NT2/D1 (cell line): ENCODE measurements around the gene NPM3.

Source experiments
- DNase-seq: peaks from one replicate; pipeline ENCODE4 v3.0.0-alpha.2; 2011; ENCODE audit warnings: low read depth, low spot score
- H3K27me3 ChIP-seq: 2 replicates; pipeline ENCODE4 v1.6.0; 2011; ENCODE audit warnings: mild to moderate bottlenecking; ENCODE audit not compliant: insufficient read length, insufficient read depth
- H3K36me3 ChIP-seq: 2 replicates; pipeline ENCODE4 v1.6.1; 2011; ENCODE audit warnings: mild to moderate bottlenecking, low read length, mixed read lengths; ENCODE audit not compliant: insufficient read depth, insufficient read length
- H3K4me1 ChIP-seq: 2 replicates; pipeline ENCODE4 v1.5.1; 2011; ENCODE audit not compliant: insufficient read depth, insufficient read length
- H3K4me3 ChIP-seq: 2 replicates; pipeline ENCODE4 v1.5.1; 2011; ENCODE audit warnings: low read depth; ENCODE audit not compliant: insufficient read length
- H3K9ac ChIP-seq: 2 replicates; pipeline ENCODE4 v1.6.0; 2011; ENCODE audit warnings: low read depth; ENCODE audit not compliant: insufficient read length
- H3K9me3 ChIP-seq: 2 replicates; pipeline ENCODE4 v1.5.1; 2011; ENCODE audit warnings: mild to moderate bottlenecking, low read length; ENCODE audit not compliant: insufficient read depth
- SUZ12 ChIP-seq: IDR thresholded peaks from 2 replicates; pipeline ENCODE4 v1.6.1; 2011; ENCODE audit not compliant: insufficient read length, insufficient read depth; ENCODE audit errors: extremely low read depth
- YY1 ChIP-seq: IDR thresholded peaks from 2 replicates; pipeline ENCODE4 v1.6.1; 2011; ENCODE audit not compliant: insufficient read length, insufficient read depth
- ZNF274 ChIP-seq: IDR thresholded peaks from 2 replicates; pipeline ENCODE4 v1.6.1; 2011; ENCODE audit warnings: mild to moderate bottlenecking, low read depth, low read length

Gene NPM3

DNA sequence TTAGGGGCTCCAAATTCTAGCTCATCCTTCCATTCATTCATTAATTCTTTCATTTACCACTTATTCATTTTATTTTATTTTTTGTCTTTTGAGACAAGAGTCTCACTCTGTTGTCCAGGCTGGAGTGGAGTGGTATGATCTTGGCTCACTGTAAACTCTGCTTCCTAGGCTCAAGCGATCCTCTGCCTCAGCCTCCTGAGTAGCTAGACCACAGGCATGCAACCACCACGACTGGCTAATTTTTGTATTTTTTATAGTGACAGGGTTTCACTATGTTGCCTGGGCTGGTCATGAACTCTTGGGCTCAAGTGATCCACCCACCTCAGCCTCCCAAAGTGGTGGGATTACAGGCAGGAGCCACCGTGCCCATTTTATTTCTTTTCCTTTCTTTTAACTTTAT, 39.0 kb downstream of the NPM3 start:
- no peak overlapping the region for H3K9ac ChIP-seq
- no peaks in the 10 kb centered on the region for H3K9me3 ChIP-seq
- H3K36me3 ChIP-seq = no peaks in the 10 kb centered on the region
- H3K4me1 ChIP-seq = peaks cover 4% of the 10 kb centered on the region
- no peak overlapping the region for H3K4me3 ChIP-seq
- no peaks in the 10 kb centered on the region for H3K27me3 ChIP-seq
- DNase-seq = no peak
- no peak for TF ChIP-seq SUZ12
- no peak for TF ChIP-seq YY1
- TF ChIP-seq ZNF274 = no peak

DNA sequence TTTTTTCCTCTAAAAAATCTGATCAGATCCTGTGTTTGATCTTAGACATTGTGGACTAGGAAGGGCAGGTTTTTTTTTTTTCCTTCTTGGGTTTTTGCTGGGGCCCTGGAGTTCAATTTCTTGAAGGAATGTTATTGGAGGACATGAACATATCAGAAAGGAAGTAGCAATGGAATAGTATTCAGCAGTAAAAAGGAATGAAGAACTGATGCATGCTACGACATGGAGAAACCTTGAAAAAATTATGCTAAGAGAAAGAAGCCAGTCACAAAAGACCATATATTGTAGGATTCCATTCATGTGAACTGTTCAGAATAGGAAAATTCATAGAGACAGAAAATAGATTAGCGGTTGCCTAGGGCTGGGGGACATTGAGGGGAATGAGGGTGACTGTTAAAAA, 41.3 kb downstream of the NPM3 start:
- no peaks in the 10 kb centered on the region for H3K4me1 ChIP-seq
- DNase-seq = no peak
- TF ChIP-seq YY1 = no peak
- TF ChIP-seq ZNF274 = no peak
- TF ChIP-seq SUZ12 = no peak
- no peak overlapping the region for H3K9ac ChIP-seq
- no peaks in the 10 kb centered on the region for H3K9me3 ChIP-seq
- H3K4me3 ChIP-seq = no peak overlapping the region
- no peaks in the 10 kb centered on the region for H3K27me3 ChIP-seq
- no peaks in the 10 kb centered on the region for H3K36me3 ChIP-seq

DNA sequence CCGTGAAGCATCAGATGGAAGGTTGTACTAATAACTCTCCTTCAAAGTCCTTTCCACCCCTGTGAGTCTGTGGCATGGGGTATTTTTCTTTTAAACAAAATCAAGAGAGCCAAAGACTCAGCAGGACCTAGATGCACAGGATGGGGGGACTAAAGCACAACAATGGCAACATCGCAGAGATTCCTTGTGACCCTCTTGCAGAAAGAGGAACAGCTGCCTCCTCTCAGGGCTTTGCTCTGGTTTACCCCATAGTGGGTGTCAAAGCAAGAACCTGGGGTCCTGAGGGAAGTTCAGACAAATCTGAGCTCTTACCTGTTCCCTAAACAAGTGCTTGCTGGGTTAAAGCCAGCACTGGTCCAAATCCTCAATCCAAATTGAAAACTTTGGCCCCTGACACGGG, 46.6 kb downstream of the NPM3 start:
- no peak overlapping the region for H3K9ac ChIP-seq
- no peaks in the 10 kb centered on the region for H3K36me3 ChIP-seq
- H3K9me3 ChIP-seq = no peaks in the 10 kb centered on the region
- DNase-seq = no peak
- TF ChIP-seq ZNF274 (no peak), YY1 (no peak), SUZ12 (no peak)
- no peak overlapping the region for H3K4me3 ChIP-seq
- no peaks in the 10 kb centered on the region for H3K4me1 ChIP-seq
- no peaks in the 10 kb centered on the region for H3K27me3 ChIP-seq

DNA sequence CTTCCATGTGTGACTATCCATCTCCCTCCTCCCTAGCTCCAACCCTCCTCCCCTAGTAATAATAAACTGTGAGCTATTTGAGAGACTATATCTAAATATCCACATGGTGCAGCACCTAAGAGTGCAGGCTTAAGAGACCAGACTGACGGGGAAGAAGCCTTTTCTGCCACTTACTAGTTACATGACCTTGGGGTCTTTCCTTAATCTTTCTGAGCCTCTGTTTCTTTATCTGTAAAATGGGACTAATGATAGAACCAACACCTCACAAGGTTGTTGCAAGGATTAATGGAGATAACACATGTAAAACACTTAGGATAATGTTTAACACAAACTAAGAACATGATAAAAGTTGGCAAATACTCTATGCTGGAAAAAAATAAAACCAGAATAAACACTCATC, 51.1 kb downstream of the NPM3 start:
- H3K9ac ChIP-seq = no peak overlapping the region
- no peak for DNase-seq
- no peaks in the 10 kb centered on the region for H3K9me3 ChIP-seq
- H3K36me3 ChIP-seq = no peaks in the 10 kb centered on the region
- no peaks in the 10 kb centered on the region for H3K4me1 ChIP-seq
- TF ChIP-seq YY1 (no peak), ZNF274 (no peak), SUZ12 (no peak)
- no peak overlapping the region for H3K4me3 ChIP-seq
- H3K27me3 ChIP-seq = no peaks in the 10 kb centered on the region
